ENCODE results near the gene GRID1.
"Not testable (repeated sequence)": the region's sequence is repeated elsewhere in the genome, so short reads cannot be mapped to it uniquely, and the experiment has no call there.

GRID1 gene

GRCh38 chr10:85741626-85742300 lies 624.8 kb downstream of the GRID1 start:
- Mint-ChIP-seq H3K4me1 (no peaks in the 10 kb centered on the region), H3K9me3 (no peaks in the 10 kb centered on the region), H3K27me3 (no peaks in the 10 kb centered on the region), H3K27ac (peak overlapping the region; percentile 5 to 94), H3K4me3 (peak overlapping the region; percentile 27 to 53)
- peak; percentile 60 for ATAC-seq
- DNase-seq: peak in 1 of 2 donors; percentile 7

GRCh38 chr10:85735997-85736396 lies 630.6 kb downstream of the GRID1 start:
- Mint-ChIP-seq H3K27ac (no peak overlapping the region), H3K4me1 (no peaks in the 10 kb centered on the region), H3K4me3 (no peak overlapping the region), H3K27me3 (peaks cover 9% of the 10 kb centered on the region), H3K9me3 (no peaks in the 10 kb centered on the region)
- no peak for ATAC-seq
- no peak for DNase-seq

GRCh38 chr10:85734791-85735190 lies 631.8 kb downstream of the GRID1 start:
- no peaks in the 10 kb centered on the region for H3K9me3 Mint-ChIP-seq
- H3K27me3 Mint-ChIP-seq: peaks cover 9% of the 10 kb centered on the region
- DNase-seq: no peak
- no peak overlapping the region for H3K4me3 Mint-ChIP-seq
- no peak for ATAC-seq
- no peaks in the 10 kb centered on the region for H3K4me1 Mint-ChIP-seq
- H3K27ac Mint-ChIP-seq: no peak overlapping the region

GRCh38 chr10:85724215-85724614 lies 642.4 kb downstream of the GRID1 start:
- no peak overlapping the region for H3K27ac Mint-ChIP-seq
- no peak for ATAC-seq
- H3K4me3 Mint-ChIP-seq: no peak overlapping the region
- DNase-seq: no peak
- H3K27me3 Mint-ChIP-seq: peaks cover 5% of the 10 kb centered on the region
- no peaks in the 10 kb centered on the region for H3K4me1 Mint-ChIP-seq
- no peaks in the 10 kb centered on the region for H3K9me3 Mint-ChIP-seq

GRCh38 chr10:85720931-85721590 lies 645.5 kb downstream of the GRID1 start:
- Mint-ChIP-seq H3K27ac (no peak overlapping the region), H3K27me3 (peaks cover 5% of the 10 kb centered on the region)
- no peak for DNase-seq

GRCh38 chr10:85719408-85719807 lies 647.2 kb downstream of the GRID1 start:
- no peaks in the 10 kb centered on the region for H3K9me3 Mint-ChIP-seq
- H3K4me3 Mint-ChIP-seq: no peak overlapping the region
- no peaks in the 10 kb centered on the region for H3K4me1 Mint-ChIP-seq
- H3K27ac Mint-ChIP-seq: no peak overlapping the region
- H3K27me3 Mint-ChIP-seq: peaks cover 5% of the 10 kb centered on the region
- DNase-seq: no peak
- no peak for ATAC-seq

More at GRCh38 chr10:85720931-85721590, 645.5 kb downstream of the GRID1 start:
- no peak overlapping the region for H3K4me3 Mint-ChIP-seq
- no peak for ATAC-seq
- no peaks in the 10 kb centered on the region for H3K4me1 Mint-ChIP-seq
- no peaks in the 10 kb centered on the region for H3K9me3 Mint-ChIP-seq

- no peak overlapping the region for H3K4me3 Mint-ChIP-seq
- no peak overlapping the region for H3K27ac Mint-ChIP-seq
- H3K9me3 Mint-ChIP-seq: peaks cover 0 to 5% of the 10 kb centered on the region in 2 donors
- DNase-seq: no peak
- H3K27me3 Mint-ChIP-seq: no peaks in the 10 kb centered on the region
- no peak for ATAC-seq
- H3K4me1 Mint-ChIP-seq: no peaks in the 10 kb centered on the region
These were observed 652.7 kb downstream of the GRID1 start for GRCh38 chr10:85713885-85714284.

- DNase-seq: no peak
- Mint-ChIP-seq H3K27me3 (peaks cover 45% of the 10 kb centered on the region), H3K9me3 (peaks cover 0 to 6% of the 10 kb centered on the region in 2 donors), H3K27ac (no peak overlapping the region), H3K4me1 (no peaks in the 10 kb centered on the region), H3K4me3 (no peak overlapping the region)
- no peak for ATAC-seq
These were observed 663.8 kb downstream of the GRID1 start for GRCh38 chr10:85702768-85703167.

GRCh38 chr10:85699066-85699465 lies 667.5 kb downstream of the GRID1 start:
- DNase-seq, H3K4me3 Mint-ChIP-seq, H3K27ac Mint-ChIP-seq, H3K4me1 Mint-ChIP-seq, H3K9me3 Mint-ChIP-seq, ATAC-seq: not testable (repeated sequence)
- H3K27me3 Mint-ChIP-seq: peaks cover 32% of the 10 kb centered on the region

GRCh38 chr10:85696893-85697292 lies 669.7 kb downstream of the GRID1 start:
- Mint-ChIP-seq H3K4me3 (no peak overlapping the region), H3K27me3 (peaks cover 24% of the 10 kb centered on the region), H3K4me1 (no peaks in the 10 kb centered on the region), H3K9me3 (peaks cover 0 to 5% of the 10 kb centered on the region in 2 donors), H3K27ac (no peak overlapping the region)
- DNase-seq (no peak), ATAC-seq (no peak)

GRCh38 chr10:85682621-85683020 lies 684.0 kb downstream of the GRID1 start:
- no peak for ATAC-seq

GRCh38 chr10:85679710-85680109 lies 686.9 kb downstream of the GRID1 start:
- Mint-ChIP-seq H3K4me3 (no peak overlapping the region), H3K9me3 (no peaks in the 10 kb centered on the region), H3K4me1 (no peaks in the 10 kb centered on the region), H3K27me3 (peaks cover 22% of the 10 kb centered on the region), H3K27ac (no peak overlapping the region)
- ATAC-seq (no peak), DNase-seq (no peak)

More at GRCh38 chr10:85682621-85683020, 684.0 kb downstream of the GRID1 start:
- no peak for DNase-seq
- no peak overlapping the region for H3K27ac Mint-ChIP-seq
- H3K9me3 Mint-ChIP-seq: no peaks in the 10 kb centered on the region
- peaks cover 14% of the 10 kb centered on the region for H3K27me3 Mint-ChIP-seq
- no peak overlapping the region for H3K4me3 Mint-ChIP-seq
- H3K4me1 Mint-ChIP-seq: no peaks in the 10 kb centered on the region

- Mint-ChIP-seq H3K4me3 (no peak overlapping the region), H3K27ac (no peak overlapping the region), H3K9me3 (no peaks in the 10 kb centered on the region), H3K4me1 (no peaks in the 10 kb centered on the region), H3K27me3 (peaks cover 22% of the 10 kb centered on the region)
- no peak for ATAC-seq
- DNase-seq: no peak
These were observed 687.5 kb downstream of the GRID1 start for GRCh38 chr10:85679061-85679460.

GRCh38 chr10:85674851-85675250 lies 691.7 kb downstream of the GRID1 start:
- peaks cover 22% of the 10 kb centered on the region for H3K27me3 Mint-ChIP-seq
- H3K9me3 Mint-ChIP-seq: peaks cover 6 to 15% of the 10 kb centered on the region in 2 donors
- H3K4me3 Mint-ChIP-seq: no peak overlapping the region
- no peaks in the 10 kb centered on the region for H3K4me1 Mint-ChIP-seq
- DNase-seq (no peak), ATAC-seq (no peak)
- no peak overlapping the region for H3K27ac Mint-ChIP-seq

GRCh38 chr10:85673270-85673669 lies 693.3 kb downstream of the GRID1 start:
- Mint-ChIP-seq H3K27ac (no peak overlapping the region), H3K9me3 (peaks cover 6 to 22% of the 10 kb centered on the region in 2 donors), H3K27me3 (peaks cover 20% of the 10 kb centered on the region), H3K4me1 (no peaks in the 10 kb centered on the region), H3K4me3 (no peak overlapping the region)
- ATAC-seq (peak; percentile 43), DNase-seq (no peak)

GRCh38 chr10:85671530-85671929 lies 695.1 kb downstream of the GRID1 start:
- Mint-ChIP-seq H3K9me3 (peaks cover 6 to 22% of the 10 kb centered on the region in 2 donors), H3K4me3 (no peak overlapping the region), H3K27me3 (peaks cover 13% of the 10 kb centered on the region), H3K27ac (no peak overlapping the region), H3K4me1 (no peaks in the 10 kb centered on the region)
- DNase-seq (no peak), ATAC-seq (no peak)
